Right ventricle myocardium inferior (tissue), 1 donor: Measurements from ENCODE around the gene RAD17. TPM values are rescaled to one million over a fixed set of nuclear protein-coding genes. Genes with fewer than 3 reads are reported as not detected.
"Not testable (repeated sequence)": the region's sequence is repeated elsewhere in the genome, so short reads cannot be mapped to it uniquely, and the experiment has no call there.

Experiments used
- ATAC-seq: fragments of 200-7000 bp; cut with Tn5 transposase; one replicate; pipeline ENCODE4 v1.9.1; 2020; ENCODE audit warnings: mild to moderate bottlenecking, moderate library complexity
- DNase-seq: peaks from one replicate; pipeline ENCODE4 v3.0.0; 2021; ENCODE audit errors: missing footprints
- intact Hi-C: fragments of 100-400 bp; cut with DNase I; formaldehyde crosslinking; loops from one replicate; pipeline ENCODE4 v1.11.0; 2022
- total RNA-seq: library from RNA; stranded (reverse); fragmentation: NEBNext Ultra II Directional; extraction: Animal tissue kit (Norgen Biotek cat#: 25700); gene quantifications from one replicate; pipeline ENCODE4 v1.2.1, GENCODE V29; 2021
- donor health status: DM: no; HTN: yes; CAD: no; lungs with severe emphysema.

RAD17 gene
- total RNA-seq, 1 donor from 2014 or later = 19.5 TPM

- DNase-seq, intact Hi-C loops, ATAC-seq: not testable (repeated sequence)
Observed at GRCh38 chr5:69450527-69450926, 80.9 kb downstream of the RAD17 start.

- intact Hi-C loops = no loop called here
- no peak for DNase-seq
- no peak for ATAC-seq
Observed at GRCh38 chr5:69451941-69452647, 82.5 kb downstream of the RAD17 start.

GRCh38 chr5:69453487-69453886 is 83.9 kb downstream of the RAD17 start:
- ATAC-seq, intact Hi-C loops, DNase-seq: not testable (repeated sequence)

GRCh38 chr5:69454460-69455249 is 85.0 kb downstream of the RAD17 start:
- intact Hi-C loops = no loop called here
- DNase-seq = no peak
- ATAC-seq = no peak

- intact Hi-C loops, DNase-seq, ATAC-seq: not testable (repeated sequence)
Observed at GRCh38 chr5:69455428-69455988, 85.9 kb downstream of the RAD17 start.

GRCh38 chr5:69462170-69462569 is 92.6 kb downstream of the RAD17 start:
- DNase-seq = no peak
- ATAC-seq = no peak
- intact Hi-C loops = no loop called here

Other genes starting within 250 kb of the RAD17 start
- 3.5 TPM for gene CCNB1, start 202.7 kb upstream of the RAD17 start, total RNA-seq
- gene CENPH, start 180.2 kb upstream of the RAD17 start, total RNA-seq = 3.6 TPM
- gene CDK7, start 134.9 kb upstream of the RAD17 start, total RNA-seq = 10.5 TPM
- gene CCDC125, start 37.0 kb upstream of the RAD17 start, total RNA-seq = 3.7 TPM
- gene AK6, start 298 bp upstream of the RAD17 start, total RNA-seq = 47.5 TPM
- 31.6 TPM for gene TAF9, start 298 bp upstream of the RAD17 start, total RNA-seq
- 1.5 TPM for gene MARVELD2, start 45.3 kb downstream of the RAD17 start, total RNA-seq
- gene OCLN, start 123.0 kb downstream of the RAD17 start, total RNA-seq = 1.5 TPM
- gene GTF2H2C, start 190.4 kb downstream of the RAD17 start, total RNA-seq = 16.5 TPM